HK-2 (cell line): ENCODE data around the gene MED26.

Experiments used
- DNase-seq: peaks from one replicate; pipeline ENCODE4 v3.0.0-alpha.2; 2018; ENCODE audit not compliant: unreplicated experiment

MED26 gene

DNA sequence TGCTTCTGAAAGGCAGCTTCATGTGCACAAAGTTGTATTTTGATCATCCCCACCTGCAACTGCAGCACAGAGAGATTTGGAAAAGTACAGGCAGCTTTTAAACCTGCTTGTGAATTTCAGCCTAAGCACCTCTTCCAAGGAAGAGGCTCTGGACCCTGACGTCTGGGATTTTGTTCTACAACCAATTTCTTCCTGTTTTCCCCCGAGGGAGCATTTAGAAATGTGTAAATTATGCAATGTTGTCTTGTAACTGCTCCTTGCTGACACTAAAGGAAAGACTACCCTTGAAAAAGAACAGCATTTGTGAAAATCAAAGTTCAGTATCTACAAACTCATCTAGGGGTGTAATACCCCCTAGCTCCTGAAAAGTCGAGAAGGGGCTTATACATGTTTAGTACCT is 15.4 kb downstream of the MED26 start:
- DNase-seq: no peak

DNA sequence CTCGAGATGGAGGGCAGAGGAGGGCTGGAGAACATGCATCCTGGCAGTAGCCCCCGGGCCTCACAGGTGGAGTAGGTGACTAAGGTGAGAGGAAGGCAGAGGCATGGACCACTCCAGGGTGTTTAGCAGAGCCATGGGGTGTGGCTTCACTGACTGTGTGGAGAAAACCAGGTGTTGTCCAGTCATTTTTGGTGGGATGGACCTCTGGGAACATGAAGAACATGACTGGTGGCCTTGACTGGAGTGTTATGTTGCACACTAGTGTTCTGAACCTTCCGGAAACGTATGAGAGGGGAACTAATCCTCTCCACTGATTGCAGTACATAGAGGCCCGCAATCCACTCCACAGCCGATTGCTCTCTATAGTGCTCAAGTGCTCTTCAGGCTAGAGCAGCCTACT is 16.9 kb downstream of the MED26 start:
- no peak for DNase-seq

DNA sequence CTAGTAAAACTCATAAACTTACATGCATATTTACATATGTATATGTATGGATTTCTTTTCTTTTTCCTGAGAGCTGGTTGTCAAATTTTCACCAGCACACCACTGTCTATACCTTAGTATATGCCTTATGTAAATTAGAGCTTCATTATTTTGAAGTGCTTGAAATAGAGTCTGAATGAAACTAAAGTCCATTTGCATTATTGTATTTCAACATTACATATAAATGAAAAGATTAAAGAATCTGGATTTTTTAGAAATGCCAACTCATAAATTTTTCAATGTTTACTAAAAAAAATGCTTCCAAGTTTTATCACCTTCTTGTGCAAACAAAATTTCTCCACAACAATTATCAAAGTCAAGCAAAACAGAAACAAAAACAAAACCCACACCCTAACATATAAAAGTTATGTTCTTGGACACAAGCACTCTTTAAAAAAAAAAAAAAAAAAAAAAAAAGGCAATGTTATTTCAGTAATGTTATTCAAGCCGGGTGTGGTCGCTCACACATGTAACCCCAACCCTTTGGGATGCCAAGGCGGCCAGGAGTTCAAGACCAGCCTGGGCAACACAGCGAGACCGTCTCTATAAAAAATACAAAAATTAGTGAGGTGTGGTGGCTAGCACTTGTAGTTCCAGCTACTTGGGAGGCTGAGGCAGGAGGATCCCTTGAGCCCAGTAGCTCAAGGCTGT is 18.3 kb downstream of the MED26 start:
- DNase-seq: no peak

DNA sequence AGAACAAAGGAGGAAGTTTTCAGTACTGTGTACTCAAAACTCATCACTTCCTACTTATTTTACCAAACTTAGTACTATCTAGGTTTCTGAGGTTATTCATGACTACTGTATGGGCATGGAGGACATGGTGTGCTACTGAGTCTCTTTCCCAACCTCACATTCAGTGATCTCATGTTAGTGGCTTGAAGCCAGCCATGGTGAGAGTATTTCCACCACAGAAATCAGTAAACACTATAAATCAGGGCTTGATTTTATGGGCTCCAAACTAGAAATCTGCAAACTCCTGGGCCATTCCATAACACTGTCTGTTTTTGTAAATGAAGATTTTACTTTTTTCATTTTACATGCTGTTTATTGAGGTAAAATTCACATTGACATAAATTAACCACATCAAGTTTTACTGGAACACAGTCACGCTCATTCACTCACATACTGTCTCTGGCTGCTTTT is 19.7 kb downstream of the MED26 start:
- no peak for DNase-seq

DNA sequence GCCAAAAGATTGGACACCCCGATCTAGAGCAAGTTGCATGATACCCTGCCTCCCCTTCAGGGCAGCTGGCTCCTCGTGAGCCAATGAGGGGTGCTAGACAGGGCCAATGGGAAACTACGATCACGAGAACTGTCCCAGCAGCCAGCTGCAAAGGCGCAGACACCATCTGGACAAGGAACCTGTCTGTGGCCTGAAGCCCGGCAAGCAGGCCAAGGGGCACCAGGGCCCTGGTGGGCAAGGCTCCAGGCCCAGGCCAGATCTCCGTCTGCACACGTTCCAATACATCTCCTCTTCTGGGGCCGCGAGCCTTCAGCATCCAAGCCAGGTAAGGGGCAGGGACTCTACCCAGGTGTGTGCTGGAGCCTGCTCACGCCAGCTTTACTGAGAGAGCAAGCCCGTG is 20.2 kb downstream of the MED26 start:
- DNase-seq: no peak

DNA sequence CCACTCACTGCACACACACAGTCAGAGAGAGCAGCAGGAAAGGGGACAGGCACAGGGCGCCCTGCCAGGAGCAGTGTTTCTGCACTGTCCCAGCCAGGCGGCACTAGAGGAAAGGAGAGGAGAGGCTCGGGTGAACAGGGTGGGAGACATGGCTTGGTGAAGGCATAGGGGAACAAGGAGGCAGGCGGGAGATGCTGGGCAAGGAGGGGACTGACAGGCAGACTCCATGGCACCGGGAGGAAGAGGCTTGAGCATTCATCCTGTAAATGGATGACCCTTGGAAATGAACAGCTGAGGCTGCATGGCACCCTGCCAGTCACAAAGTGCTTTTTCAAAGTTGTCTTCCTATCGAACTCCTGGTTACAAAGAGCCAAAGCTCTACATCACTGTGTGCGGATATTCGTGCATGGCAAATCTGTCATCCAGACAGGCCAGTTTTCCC is 22.4 kb downstream of the MED26 start:
- DNase-seq: no peak

DNA sequence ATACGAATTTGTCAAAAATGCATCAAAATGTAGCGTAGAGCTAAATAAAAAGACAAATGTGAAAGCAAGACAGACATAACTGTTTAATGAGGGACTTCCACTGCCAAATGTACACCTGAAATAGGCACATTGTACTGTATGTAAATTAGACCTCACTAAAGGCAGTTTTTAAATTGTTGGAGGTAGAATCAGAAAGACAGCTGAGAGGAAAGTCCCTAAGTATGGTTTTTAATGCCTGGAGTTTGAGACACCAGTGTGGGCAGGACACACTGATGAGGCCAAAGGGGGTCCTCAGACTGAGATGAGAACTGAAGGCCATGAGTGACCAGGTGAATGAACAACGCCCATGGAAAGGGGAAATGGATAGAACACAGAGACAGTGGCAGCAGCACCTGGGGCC is 22.9 kb downstream of the MED26 start:
- no peak for DNase-seq

DNA sequence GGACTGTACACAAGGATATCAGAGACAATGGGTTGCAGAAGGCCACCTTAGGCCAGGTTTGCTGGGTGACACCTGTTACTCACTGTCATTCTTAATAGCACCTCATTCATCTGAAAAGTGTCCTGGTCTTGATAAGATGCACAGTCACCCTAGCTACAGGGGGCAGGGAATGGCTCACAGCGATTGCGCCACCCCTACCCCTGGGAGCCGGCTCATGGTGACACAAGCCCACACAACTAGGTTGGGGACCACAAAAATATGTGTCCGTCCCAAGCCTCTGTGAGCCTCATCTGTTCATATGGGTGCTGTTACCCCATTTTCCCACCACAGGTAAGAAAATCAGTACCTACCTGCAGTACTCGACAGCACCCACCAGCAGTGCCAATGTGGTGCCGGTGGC is 23.4 kb downstream of the MED26 start:
- no peak for DNase-seq

DNA sequence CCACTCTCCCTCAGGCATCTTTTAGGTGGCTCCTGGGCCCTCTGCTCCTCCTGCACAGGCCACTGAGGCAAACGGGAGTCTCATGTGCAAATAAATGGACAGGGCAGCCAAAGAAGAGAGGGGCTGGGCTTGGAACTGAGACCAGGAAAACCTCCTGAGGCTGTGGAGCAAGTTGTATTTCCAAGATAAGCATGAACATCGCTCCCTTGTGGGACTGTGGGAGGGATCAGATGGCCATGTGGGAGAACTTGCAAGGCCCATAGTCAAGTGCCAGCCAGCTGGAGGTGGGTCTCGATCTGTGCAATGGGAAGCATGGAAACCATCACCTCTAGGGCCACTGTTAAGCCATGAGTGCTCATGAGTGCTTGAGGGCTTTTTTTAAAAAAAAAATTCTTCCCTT is 24.9 kb downstream of the MED26 start:
- no peak for DNase-seq

DNA sequence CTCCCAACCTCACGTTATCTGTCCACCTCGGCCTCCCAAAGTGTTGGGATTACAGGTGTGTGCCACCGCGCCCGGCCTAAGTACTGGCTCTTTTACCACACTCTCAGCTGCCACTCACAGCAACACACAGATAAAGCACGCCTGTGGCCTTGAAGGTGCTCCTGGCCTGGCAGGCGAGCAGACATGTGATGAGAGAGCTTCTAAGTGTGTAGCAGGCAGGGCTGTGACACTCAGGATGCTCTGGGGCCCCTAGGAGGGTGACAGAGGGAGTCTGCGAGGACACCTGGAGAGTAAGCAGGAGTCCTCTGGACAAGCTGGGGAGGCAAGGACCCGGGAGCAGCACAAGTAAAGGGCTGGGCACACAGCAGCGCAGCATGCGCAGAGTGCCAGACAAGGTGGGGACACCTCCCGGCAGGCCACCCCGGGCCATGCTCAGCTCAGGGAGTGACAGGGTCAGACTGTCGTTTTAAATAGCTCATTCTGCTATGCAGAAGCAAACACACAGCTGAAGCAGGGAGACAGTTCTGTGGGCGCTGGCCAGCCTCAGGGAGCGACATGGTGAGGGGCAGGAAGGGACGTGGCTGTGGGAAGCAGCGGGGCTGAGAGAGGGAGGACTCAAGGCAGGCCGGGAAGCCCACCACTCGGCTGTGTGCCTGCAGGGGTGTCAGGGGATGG is 26.5 kb downstream of the MED26 start:
- DNase-seq: no peak

DNA sequence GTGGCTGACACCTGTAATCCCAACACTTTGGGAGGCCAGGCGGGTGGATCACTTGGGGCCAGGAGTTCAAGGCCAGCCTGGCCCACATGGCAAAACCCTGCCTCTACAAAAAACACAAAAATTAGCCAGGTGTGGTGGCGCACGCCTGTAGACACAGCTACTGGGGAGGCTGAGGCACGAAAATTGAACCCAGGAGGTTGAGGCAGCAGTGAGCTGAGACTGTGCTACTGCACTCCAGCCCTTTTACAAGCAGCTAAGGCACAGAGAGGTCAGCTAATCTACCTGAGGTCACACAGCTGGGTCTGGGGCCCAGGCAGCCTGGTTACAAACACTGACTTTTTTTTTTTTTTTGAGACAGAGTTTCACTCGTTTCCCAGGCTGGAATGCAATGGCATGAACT is 27.2 kb downstream of the MED26 start:
- no peak for DNase-seq

DNA sequence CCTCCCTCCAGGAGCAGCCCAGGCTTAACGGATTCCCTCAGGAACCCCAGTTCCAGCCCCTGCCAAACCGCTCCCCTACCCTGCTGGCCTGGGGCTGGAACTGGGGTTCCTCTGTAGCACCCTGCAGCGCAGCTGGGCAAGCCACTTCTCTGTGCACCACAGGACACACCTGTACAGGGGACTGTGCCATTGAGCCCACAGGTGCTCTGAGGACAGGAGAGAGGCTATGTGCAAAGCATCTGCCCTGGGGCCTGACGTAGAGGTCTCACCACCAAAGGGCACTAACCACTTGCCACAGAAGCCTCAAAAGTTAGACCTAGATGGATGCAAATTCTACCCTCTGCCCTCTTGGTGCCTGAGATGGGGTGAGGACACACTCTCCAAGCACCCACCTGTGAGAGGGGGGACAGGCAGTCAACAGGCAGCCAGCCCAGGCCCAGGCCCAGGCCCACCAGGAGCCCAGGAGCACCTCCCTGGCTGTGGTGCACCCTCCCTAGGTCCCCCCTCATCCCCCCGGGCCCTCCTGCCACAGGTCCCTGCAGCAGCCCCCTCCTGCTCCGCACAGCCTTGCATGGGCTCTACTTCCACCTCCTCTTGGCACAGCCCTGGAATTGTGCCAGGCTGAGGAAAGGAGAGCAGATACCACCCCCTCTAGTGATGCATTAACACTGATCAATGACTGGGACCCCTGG is 28.2 kb downstream of the MED26 start:
- no peak for DNase-seq

DNA sequence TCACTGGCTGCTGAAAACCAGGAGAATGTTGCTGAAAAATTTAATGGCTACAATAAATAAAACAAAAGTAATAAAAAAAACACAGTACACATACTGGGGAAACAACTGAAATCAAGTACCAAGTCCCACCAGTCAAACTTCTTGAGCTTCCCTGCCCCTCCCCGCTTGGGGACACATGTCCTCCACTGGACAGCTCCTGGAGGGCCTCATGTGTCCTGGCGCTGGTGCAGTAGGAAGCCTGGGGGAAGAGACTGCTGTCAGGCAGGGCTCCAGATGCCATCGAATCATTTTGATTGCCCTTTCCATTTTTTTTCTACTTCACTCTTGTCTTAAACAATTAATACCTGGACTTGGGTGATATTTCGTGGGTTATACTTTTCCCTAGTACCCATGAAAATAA is 29.2 kb downstream of the MED26 start:
- no peak for DNase-seq

DNA sequence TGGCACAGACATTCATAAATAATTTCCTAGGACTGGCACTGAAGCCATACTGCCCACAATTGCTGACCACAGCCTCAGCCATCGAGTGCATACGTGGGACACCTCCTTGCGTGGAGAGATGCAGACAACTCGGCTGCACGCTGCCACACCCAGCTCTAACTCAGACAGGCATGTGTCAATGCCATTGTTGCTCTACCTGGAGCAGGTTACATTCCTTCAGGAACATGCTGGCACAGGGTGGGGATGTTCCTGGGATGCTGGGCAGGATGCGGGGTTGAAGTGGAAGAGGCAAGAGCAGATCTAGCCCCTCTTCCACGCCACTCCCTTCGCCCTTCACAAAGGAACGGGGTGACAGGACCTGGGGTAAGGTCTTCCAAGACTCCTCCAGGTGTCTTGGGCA is 31.6 kb downstream of the MED26 start:
- DNase-seq: no peak

DNA sequence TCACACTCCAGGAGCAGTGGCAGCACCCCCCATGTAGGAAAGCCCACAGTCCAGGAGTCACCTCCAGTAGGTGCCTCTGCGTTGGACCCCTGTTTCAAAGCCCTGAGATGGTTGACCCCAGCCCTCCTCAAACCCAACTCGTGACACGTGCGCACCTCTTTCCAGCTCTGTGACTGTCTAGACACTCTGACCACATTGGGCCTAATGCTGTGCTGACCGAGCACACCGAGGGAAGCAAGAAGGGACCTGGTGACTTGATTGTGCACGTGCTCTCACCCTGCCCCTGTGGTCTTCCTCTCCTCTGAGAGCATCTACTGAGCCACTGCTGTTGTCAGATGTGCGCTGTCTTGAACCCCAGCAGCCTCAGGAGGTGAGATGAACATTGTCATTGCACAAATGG is 32.9 kb downstream of the MED26 start:
- no peak for DNase-seq

DNA sequence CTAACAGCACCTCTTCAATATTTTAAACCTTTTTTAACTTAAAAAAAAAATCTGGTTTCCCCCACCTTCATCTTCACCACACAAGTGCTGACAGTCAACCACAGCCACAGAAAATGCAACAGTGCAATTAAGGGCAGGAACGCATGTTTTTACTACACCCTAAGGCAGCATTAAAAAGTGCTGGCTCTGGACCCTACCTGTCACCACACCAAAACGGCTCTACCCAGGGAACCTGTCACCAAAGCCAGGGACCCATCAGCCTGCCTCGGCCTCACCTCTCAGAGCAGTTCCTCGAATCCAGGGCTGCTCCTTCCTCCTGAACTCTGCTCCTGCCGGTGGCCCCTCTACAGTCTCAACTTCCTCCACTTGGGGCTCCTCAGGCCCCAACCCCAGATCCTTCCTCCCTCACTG is 33.3 kb downstream of the MED26 start:
- no peak for DNase-seq

DNA sequence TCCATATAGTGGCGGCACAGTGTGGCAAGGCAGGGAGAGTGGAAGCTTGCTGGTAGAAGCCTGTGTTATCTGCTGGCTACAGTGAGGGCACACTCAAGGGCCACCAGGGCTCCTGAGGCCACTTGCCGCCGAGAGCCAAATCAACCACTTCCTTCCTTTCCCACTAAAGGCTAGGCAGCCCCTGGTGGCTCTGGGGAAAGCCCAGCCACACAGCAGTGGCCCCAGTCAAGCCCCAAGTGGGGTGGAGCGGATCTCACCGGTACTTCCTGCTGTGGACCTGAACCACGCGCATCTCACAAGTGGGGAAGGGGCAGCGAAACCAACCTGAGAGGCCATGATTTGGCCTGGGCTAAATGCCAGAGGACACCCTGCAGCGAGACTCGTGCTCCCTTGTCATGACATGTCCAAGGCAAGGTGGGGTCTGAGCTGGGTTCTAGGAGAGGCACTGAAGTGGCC is 33.8 kb downstream of the MED26 start:
- no peak for DNase-seq

DNA sequence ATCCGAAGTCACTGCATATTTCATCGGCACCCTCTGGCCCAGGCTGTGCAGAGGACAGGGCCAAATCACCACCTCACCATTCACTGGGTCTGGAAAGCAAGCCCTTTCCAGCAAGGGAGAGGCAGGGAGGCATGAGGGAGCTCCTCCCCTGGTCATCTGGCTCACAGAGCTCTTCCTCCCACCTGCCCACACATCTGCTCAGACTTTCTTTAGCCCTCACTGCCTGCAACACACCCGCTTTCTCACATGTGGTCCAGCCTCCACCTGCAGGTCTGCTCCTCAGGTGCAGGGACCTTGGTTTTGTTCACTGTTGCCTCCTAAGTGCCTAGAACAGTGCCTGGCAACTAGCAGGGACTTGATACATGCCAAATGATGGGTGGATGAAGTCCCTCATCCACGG is 34.8 kb downstream of the MED26 start:
- no peak for DNase-seq

DNA sequence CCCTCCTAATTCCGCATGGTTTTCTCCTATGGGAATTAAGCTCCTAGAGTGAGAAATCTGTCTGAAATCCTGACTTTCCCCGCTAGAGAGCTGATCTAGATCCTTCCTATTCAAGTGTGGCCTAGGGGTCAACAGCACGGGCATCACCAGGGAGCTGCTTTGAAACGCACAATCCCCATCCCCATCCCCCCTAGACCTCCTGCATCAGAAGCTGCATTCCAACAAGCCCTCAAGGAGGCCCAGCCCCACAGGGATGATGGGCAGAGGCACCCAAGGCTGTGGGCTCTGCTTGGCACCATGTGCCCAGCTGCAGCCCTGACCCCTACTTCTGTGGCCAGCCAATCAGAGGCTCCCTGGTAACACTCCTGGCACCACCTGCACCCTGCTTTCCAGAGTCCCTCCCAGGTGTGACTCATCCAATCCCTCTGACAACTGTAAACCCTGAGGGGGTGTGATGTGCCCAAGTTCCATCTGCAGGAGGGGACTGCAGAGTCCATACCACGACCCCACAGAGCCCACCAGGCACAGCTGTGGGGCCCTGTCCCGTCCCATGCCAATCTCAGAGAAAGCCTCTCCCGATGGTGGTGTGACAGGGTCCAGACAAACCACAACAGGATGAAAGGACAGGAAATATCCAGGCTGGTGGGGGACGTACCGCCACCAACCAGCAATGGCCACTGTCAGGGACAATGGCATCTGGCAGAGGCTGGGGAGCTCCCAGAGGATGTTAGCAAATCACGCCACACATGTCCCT is 36.0 kb downstream of the MED26 start:
- no peak for DNase-seq

DNA sequence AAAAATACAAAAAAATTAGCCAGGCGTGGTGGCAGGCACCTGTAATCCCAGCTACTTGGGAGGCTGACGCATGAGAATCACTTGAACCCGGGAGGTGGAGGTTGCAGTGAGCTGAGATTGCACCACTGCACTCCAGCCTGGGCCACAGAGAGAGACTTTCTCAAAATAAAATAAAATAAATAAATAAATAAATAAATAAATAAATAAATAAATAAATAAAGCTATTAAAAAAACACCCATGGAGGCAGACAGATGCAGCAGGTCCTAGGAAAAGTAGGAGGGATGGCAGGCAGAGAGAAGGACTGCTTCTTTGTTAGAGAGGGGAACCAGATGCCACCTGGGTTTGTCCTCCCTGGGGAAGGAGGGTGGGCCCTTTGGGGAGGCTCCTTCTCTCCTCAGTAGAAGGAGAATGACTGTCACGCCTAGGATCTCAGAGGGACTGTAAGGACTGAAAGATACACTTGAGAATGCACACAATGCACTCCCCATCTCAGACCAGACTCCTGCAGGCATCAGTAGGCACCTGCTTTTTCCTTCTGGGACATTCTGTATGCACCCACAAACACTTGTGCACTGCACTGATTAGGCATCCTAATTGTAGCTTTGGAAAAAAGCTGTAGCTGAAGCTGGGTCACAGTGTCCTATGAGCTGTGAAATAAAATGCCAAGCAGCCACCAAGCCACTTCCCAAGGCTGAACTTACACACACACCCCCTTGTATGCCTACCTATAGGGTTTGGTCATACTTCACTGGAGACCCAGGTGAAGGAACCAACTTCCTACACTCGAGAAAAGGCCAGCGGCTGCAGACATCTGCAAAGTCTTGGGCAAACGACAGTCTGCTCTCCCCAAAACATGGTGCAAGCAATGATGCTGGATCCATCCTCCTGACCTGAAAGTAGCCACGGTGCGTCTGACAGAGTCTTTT is 36.9 kb downstream of the MED26 start:
- DNase-seq: no peak

DNA sequence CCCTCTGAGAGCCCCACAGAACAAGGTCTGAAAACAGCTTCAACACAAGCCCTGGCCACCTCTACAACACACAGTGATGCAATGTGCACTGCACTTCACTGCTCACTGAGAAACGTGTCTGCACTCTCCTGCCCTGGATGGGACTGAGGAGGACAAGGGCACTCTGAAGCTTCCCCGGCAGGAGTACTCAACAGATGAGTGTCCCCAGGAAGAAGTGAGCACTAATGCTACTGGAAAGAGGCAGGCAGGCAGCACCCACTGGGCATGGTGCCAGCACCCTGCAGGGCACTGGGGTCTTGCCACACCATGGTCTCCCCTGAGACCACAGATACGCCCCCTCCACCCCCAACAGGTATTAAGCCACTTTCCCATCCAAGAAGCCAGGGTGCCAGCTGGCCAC is 38.1 kb downstream of the MED26 start:
- no peak for DNase-seq
